HUES6 (cell line): Measurements from ENCODE around the gene ZNF785.

Source experiments
- H3K27ac ChIP-seq: 2 replicates; pipeline ENCODE4 v1.7.0; 2013; ENCODE audit warnings: low read depth, mild to moderate bottlenecking, low read length, inconsistent platforms
- H3K27me3 ChIP-seq: 2 replicates; pipeline ENCODE4 v1.6.1; 2013; ENCODE audit warnings: low read length; ENCODE audit not compliant: control insufficient read depth, insufficient read depth
- H3K36me3 ChIP-seq: 2 replicates; pipeline ENCODE4 v1.6.1; 2013; ENCODE audit warnings: low read length; ENCODE audit not compliant: control insufficient read depth, insufficient read depth
- H3K4me1 ChIP-seq: 2 replicates; pipeline ENCODE4 v1.6.1; 2013; ENCODE audit warnings: low read length; ENCODE audit not compliant: control insufficient read depth, insufficient read depth
- H3K4me3 ChIP-seq: 2 replicates; pipeline ENCODE4 v1.5.1; 2013; ENCODE audit warnings: low read depth, low read length
- H3K9ac ChIP-seq: one replicate; pipeline ENCODE4 v1.6.1; 2013; ENCODE audit warnings: mild to moderate bottlenecking, low read length
- H3K9me3 ChIP-seq: 2 replicates; pipeline ENCODE4 v1.6.1; 2013; ENCODE audit warnings: low read depth, low read length; ENCODE audit not compliant: control insufficient read depth, insufficient read depth

ZNF785 gene

GRCh38 chr16:30535777-30536190 lies 49.7 kb downstream of the ZNF785 start:
- Histone ChIP-seq H3K36me3 (peaks cover 19% of the 10 kb centered on the region), H3K27me3 (no peaks in the 10 kb centered on the region), H3K9ac (peak overlapping the region; percentile 99), H3K4me1 (peaks cover 26% of the 10 kb centered on the region), H3K9me3 (no peaks in the 10 kb centered on the region), H3K27ac (peak overlapping the region; percentile 98), H3K4me3 (peak overlapping the region; percentile 87)

- Histone ChIP-seq H3K9ac (peak overlapping the region; percentile 99), H3K27ac (peak overlapping the region; percentile 98), H3K4me3 (peak overlapping the region; percentile 87), H3K27me3 (no peaks in the 10 kb centered on the region), H3K4me1 (peaks cover 26% of the 10 kb centered on the region), H3K36me3 (peaks cover 24% of the 10 kb centered on the region), H3K9me3 (no peaks in the 10 kb centered on the region)
Observed at GRCh38 chr16:30535106-30535776, 50.3 kb downstream of the ZNF785 start.

- Histone ChIP-seq H3K4me3 (peak within 1 kb of the TSS; percentile 87), H3K27ac (peak within 1 kb of the TSS; percentile 98), H3K4me1 (peaks cover 26% of the 10 kb centered on the region), H3K9me3 (no peaks in the 10 kb centered on the region), H3K9ac (peak within 1 kb of the TSS; percentile 99), H3K27me3 (no peaks in the 10 kb centered on the region), H3K36me3 (peaks cover 25% of the 10 kb centered on the region)
Observed at GRCh38 chr16:30534368-30535105, 51.0 kb downstream of the ZNF785 start, which contains the start of gene ZNF747. TSS of gene ZNF747 (minus strand) at chr16:30534858. CDS start at chr16:30534679, 179 bp downstream.

- Histone ChIP-seq H3K9me3 (no peaks in the 10 kb centered on the region), H3K4me3 (peak overlapping the region; percentile 87), H3K4me1 (peaks cover 26% of the 10 kb centered on the region), H3K27me3 (no peaks in the 10 kb centered on the region), H3K9ac (peak overlapping the region; percentile 99), H3K36me3 (peaks cover 25% of the 10 kb centered on the region), H3K27ac (peak overlapping the region; percentile 98)
Observed at GRCh38 chr16:30533748-30534367, 51.6 kb downstream of the ZNF785 start.

- no peak overlapping the region for H3K27ac ChIP-seq
- H3K9me3 ChIP-seq = no peaks in the 10 kb centered on the region
- H3K36me3 ChIP-seq = peaks cover 25% of the 10 kb centered on the region
- H3K9ac ChIP-seq = no peak overlapping the region
- peak overlapping the region; percentile 87 for H3K4me3 ChIP-seq
- no peaks in the 10 kb centered on the region for H3K27me3 ChIP-seq
- H3K4me1 ChIP-seq = peaks cover 26% of the 10 kb centered on the region
Observed at GRCh38 chr16:30533146-30533522, 52.4 kb downstream of the ZNF785 start.

- Histone ChIP-seq H3K27ac (no peak overlapping the region), H3K27me3 (no peaks in the 10 kb centered on the region), H3K4me3 (no peak overlapping the region), H3K9me3 (no peaks in the 10 kb centered on the region), H3K36me3 (peaks cover 25% of the 10 kb centered on the region), H3K9ac (no peak overlapping the region), H3K4me1 (peaks cover 32% of the 10 kb centered on the region)
Observed at GRCh38 chr16:30532285-30533145, 53.0 kb downstream of the ZNF785 start.
